Peyer's patch (tissue), 4 donors: Measurements from ENCODE around the gene ACYP1. TPM values are rescaled to one million over a fixed set of nuclear protein-coding genes. Genes with fewer than 3 reads are reported as not detected.

Source experiments
- DNase-seq, 3 donors: peaks; one replicate each; pipeline ENCODE4 v3.0.0-alpha.2; 2017 to 2019
- H3K27ac ChIP-seq, 4 donors: fragments of 200-600 bp; sonication (generic); one replicate each; pipeline ENCODE4 v1.5.1; 2016 to 2019
- H3K27me3 ChIP-seq, 2 donors: fragments of 200-600 bp; sonication (generic); one replicate each; pipeline ENCODE4 v1.5.1; 2019
- H3K36me3 ChIP-seq, 3 donors: fragments of 200-600 bp; sonication (generic); one replicate each; pipeline ENCODE4 v1.5.1; 2016 to 2019
- H3K4me1 ChIP-seq, 4 donors: fragments of 200-600 bp; sonication (generic); one replicate each; pipeline ENCODE4 v1.5.1; 2016 to 2019
- H3K4me3 ChIP-seq, 4 donors: fragments of 200-600 bp; sonication (generic); 1 replicate in 3 of 4; 2 replicates in 1 of 4; pipeline ENCODE4 v1.5.1; 2016 to 2019; ENCODE audit warnings: mild to moderate bottlenecking in 1 of 4
- H3K9me3 ChIP-seq, 4 donors: fragments of 200-600 bp; sonication (generic); one replicate each; pipeline ENCODE4 v1.5.1; 2016 to 2019; ENCODE audit warnings: mild to moderate bottlenecking in 1 of 4
- POLR2A ChIP-seq, 2 donors: fragments of 450-650 bp; IDR thresholded peaks; one replicate each; pipeline ENCODE4 v1.5.1; 2017; ENCODE audit warnings: antibody characterized with exemption in 2 of 2, mild to moderate bottlenecking in 2 of 2, moderate library complexity in 2 of 2
- total RNA-seq, 4 donors: library from RNA; depleted of rRNA; stranded (reverse); fragments of >200 nt; gene quantifications; one replicate each; pipeline ENCODE4 v1.1.0, GENCODE V29; 2016
- TF ChIP-seq, protein P1 (sequence below), 6 experiments: fragments of 450-650 bp in 4 of 6; fragments of 200-600 bp in 2 of 6; sonication (generic) in 1 of 6; IDR thresholded peaks; one replicate each; pipeline ENCODE4 v1.5.1; 2017 to 2019; ENCODE audit warnings: antibody characterized with exemption in 6 of 6, mild to moderate bottlenecking in 3 of 6, moderate library complexity in 1 of 6

Gene ACYP1
- total RNA-seq, 4 donors from 2014 or later = 15.7 to 36.4 (median 25.0) TPM

- Histone ChIP-seq H3K36me3 (peaks cover 0 to 88% (median 0%) of the 10 kb centered on the region in 3 donors), H3K27ac (peak overlapping the region in 1 of 4 donors; percentile 5)
Measured at GRCh38 chr14:75098212-75098611, 34.4 kb upstream of the ACYP1 start.

GRCh38 chr14:75096959-75097358 is 33.1 kb upstream of the ACYP1 start:
- no peaks in the 10 kb centered on the region for H3K27me3 ChIP-seq
- H3K9me3 ChIP-seq = no peaks in the 10 kb centered on the region
- H3K4me3 ChIP-seq = no peak overlapping the region
- DNase-seq = no peak
- H3K36me3 ChIP-seq = peaks cover 0 to 94% (median 0%) of the 10 kb centered on the region in 3 donors
- TF ChIP-seq, protein P1, sequence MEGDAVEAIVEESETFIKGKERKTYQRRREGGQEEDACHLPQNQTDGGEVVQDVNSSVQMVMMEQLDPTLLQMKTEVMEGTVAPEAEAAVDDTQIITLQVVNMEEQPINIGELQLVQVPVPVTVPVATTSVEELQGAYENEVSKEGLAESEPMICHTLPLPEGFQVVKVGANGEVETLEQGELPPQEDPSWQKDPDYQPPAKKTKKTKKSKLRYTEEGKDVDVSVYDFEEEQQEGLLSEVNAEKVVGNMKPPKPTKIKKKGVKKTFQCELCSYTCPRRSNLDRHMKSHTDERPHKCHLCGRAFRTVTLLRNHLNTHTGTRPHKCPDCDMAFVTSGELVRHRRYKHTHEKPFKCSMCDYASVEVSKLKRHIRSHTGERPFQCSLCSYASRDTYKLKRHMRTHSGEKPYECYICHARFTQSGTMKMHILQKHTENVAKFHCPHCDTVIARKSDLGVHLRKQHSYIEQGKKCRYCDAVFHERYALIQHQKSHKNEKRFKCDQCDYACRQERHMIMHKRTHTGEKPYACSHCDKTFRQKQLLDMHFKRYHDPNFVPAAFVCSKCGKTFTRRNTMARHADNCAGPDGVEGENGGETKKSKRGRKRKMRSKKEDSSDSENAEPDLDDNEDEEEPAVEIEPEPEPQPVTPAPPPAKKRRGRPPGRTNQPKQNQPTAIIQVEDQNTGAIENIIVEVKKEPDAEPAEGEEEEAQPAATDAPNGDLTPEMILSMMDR (IDR thresholded peaks at IDR 0.05) = no peak
- TF ChIP-seq POLR2A (IDR thresholded peaks at IDR 0.05) = no peak
- no peaks in the 10 kb centered on the region for H3K4me1 ChIP-seq
- no peak overlapping the region for H3K27ac ChIP-seq

More at GRCh38 chr14:75098212-75098611, 34.4 kb upstream of the ACYP1 start:
- no peak for TF ChIP-seq POLR2A (IDR thresholded peaks at IDR 0.05)
- TF ChIP-seq, protein P1 (IDR thresholded peaks at IDR 0.05) = no peak
- DNase-seq = no peak
- H3K4me3 ChIP-seq = no peak overlapping the region
- H3K9me3 ChIP-seq = no peaks in the 10 kb centered on the region
- H3K27me3 ChIP-seq = no peaks in the 10 kb centered on the region
- H3K4me1 ChIP-seq = no peaks in the 10 kb centered on the region

GRCh38 chr14:75095690-75096089 is 31.9 kb upstream of the ACYP1 start:
- no peak for DNase-seq
- Histone ChIP-seq H3K4me3 (no peak overlapping the region), H3K27me3 (no peaks in the 10 kb centered on the region), H3K27ac (no peak overlapping the region), H3K36me3 (peaks cover 0 to 95% (median 0%) of the 10 kb centered on the region in 3 donors), H3K9me3 (no peaks in the 10 kb centered on the region), H3K4me1 (no peaks in the 10 kb centered on the region)
- TF ChIP-seq, protein P1 (IDR thresholded peaks at IDR 0.05) = no peak
- no peak for TF ChIP-seq POLR2A (IDR thresholded peaks at IDR 0.05)

- H3K4me3 ChIP-seq = no peak overlapping the region
- TF ChIP-seq, protein P1 (IDR thresholded peaks at IDR 0.05) = no peak
- TF ChIP-seq POLR2A (IDR thresholded peaks at IDR 0.05) = no peak
- DNase-seq = no peak
- H3K9me3 ChIP-seq = no peaks in the 10 kb centered on the region
- peaks cover 0 to 93% (median 0%) of the 10 kb centered on the region in 3 donors for H3K36me3 ChIP-seq
- no peak overlapping the region for H3K27ac ChIP-seq
- no peaks in the 10 kb centered on the region for H3K4me1 ChIP-seq
- no peaks in the 10 kb centered on the region for H3K27me3 ChIP-seq
Measured at GRCh38 chr14:75094896-75095295, 31.1 kb upstream of the ACYP1 start.

DNA sequence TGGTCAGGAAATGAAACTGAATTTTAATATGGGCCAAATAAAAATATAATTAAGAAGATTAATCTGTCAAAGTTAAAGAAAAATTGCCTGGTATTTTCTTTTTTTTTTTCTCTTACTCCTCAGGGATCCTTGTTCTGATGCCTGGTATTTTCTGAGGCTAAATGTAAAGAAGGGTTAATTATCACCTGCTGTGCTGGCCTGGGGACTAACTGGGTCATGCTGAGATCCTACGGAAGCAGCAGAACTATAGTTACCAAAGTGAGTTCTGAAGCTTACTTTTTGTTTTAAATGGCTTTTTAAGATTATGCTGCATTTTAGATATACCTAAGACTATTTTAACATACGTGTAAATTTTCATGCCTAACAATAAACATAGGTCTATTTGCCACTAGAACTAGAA is 28.9 kb upstream of the ACYP1 start:
- Histone ChIP-seq H3K27ac (no peak overlapping the region), H3K27me3 (no peaks in the 10 kb centered on the region), H3K4me1 (no peaks in the 10 kb centered on the region), H3K36me3 (peaks cover 0 to 79% (median 0%) of the 10 kb centered on the region in 3 donors), H3K4me3 (no peak overlapping the region), H3K9me3 (no peaks in the 10 kb centered on the region)
- no peak for TF ChIP-seq POLR2A (IDR thresholded peaks at IDR 0.05)
- TF ChIP-seq, protein P1 (IDR thresholded peaks at IDR 0.05) = no peak
- DNase-seq = no peak

GRCh38 chr14:75091251-75091650 is 27.4 kb upstream of the ACYP1 start:
- no peak for DNase-seq
- Histone ChIP-seq H3K9me3 (no peaks in the 10 kb centered on the region), H3K4me1 (no peaks in the 10 kb centered on the region), H3K27me3 (no peaks in the 10 kb centered on the region), H3K36me3 (peaks cover 0 to 82% (median 0%) of the 10 kb centered on the region in 3 donors), H3K27ac (no peak overlapping the region), H3K4me3 (no peak overlapping the region)
- TF ChIP-seq, protein P1 (IDR thresholded peaks at IDR 0.05) = no peak
- TF ChIP-seq POLR2A (IDR thresholded peaks at IDR 0.05) = no peak
